ENCODE results near the gene CCL4L2. TPM values are rescaled to one million over a fixed set of nuclear protein-coding genes. Genes with fewer than 3 reads are reported as not detected.
"Not testable (repeated sequence)": the region's sequence is repeated elsewhere in the genome, so short reads cannot be mapped to it uniquely, and the experiment has no call there.

CCL4L2 gene
- total and polyA plus RNA-seq, 3 experiments from 2014 or later = 4.9 to 562 (median 519) TPM

DNA sequence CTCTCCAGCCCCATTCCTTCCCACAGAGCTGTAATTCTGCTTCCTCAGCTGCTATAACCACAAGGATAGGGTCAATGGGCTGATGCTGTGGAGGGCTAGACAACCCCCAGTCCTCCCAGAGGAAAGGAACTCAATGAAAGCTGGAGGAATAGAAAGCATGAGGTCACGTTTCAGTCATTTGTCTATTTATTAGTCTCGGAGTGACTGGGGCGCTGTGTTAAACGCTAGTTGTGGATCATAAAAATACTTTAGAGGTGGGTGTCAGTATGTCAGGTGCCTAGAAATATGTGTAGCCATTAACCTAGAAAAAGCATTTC lies 13.5 kb upstream of the CCL4L2 start:
- no peaks in the 10 kb centered on the region for H3K27me3 ChIP-seq (ENCODE audit: insufficient read depth, low read length, poor library complexity, severe bottlenecking)
- Mint-ChIP-seq H3K27ac (peak overlapping the region; percentile 83 to 98 (median 94)), H3K9me3 (no peaks in the 10 kb centered on the region), H3K27me3 (peaks cover 0 to 1% of the 10 kb centered on the region in 2 donors), H3K36me3 (peaks cover 0 to 9% (median 0%) of the 10 kb centered on the region in 3 donors), H3K4me1 (peaks cover 64 to 98% (median 95%) of the 10 kb centered on the region in 3 donors), H3K4me3 (peak overlapping the region; percentile 60 to 91 (median 81))
- peaks cover 30% of the 10 kb centered on the region for H3K4me1 ChIP-seq (ENCODE audit: insufficient read depth, low read length)
- DNase-seq = no peak
- ChIA-PET CTCF (interaction anchor here (0.6 to 1.3 kb wide), 5 partner anchors 10 to 14 kb away, joined by 3 to 5 read pairs (median 3); no protein-coding TSS in a partner anchor), POLR2A (interaction anchor here (0.6 to 6.6 kb wide), 5 partner anchors 8 to 343 kb away, joined by 3 to 130 read pairs (median 6); no protein-coding TSS in a partner anchor)
- no peak overlapping the region for H3K27ac ChIP-seq (ENCODE audit: low read depth, low read length)
- H3K36me3 ChIP-seq (ENCODE audit: insufficient read depth, low read length) = no peaks in the 10 kb centered on the region
- H3K9me3 ChIP-seq (ENCODE audit: low read length) = no peaks in the 10 kb centered on the region
- no peak overlapping the region for H3K4me3 ChIP-seq (ENCODE audit: low read length)

DNA sequence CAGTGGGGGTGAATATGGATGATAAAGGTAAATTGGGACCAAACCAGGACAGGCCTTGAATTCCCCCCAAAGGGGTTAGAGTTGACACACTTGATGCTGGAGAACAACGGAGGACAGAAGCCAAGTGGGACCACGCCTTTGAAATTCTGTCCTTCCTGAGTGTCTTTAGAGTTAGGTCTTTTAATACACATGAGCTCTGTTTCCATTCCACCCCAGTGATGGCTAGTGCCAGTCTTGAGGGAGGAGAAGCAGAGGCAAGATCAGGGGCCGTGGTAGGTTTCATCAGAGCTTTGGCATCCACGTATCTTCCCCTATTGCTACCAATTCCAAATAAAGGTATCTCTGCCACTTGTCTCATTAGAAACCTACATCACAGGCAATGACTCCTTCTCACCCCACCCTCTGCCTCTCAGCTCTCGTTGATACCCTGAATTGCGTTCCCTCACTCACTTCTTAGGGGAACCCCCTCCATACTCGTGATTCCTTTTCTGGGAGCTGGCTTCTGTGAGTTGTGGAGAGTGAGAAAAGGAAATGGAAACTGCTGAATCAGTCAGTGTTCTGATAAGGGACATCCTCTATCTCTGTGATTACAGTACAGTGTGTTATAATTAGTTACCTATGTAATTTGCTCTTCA lies 11.9 kb upstream of the CCL4L2 start:
- Mint-ChIP-seq H3K27me3 (peaks cover 0 to 3% of the 10 kb centered on the region in 2 donors), H3K36me3 (peaks cover 0 to 7% (median 0%) of the 10 kb centered on the region in 3 donors), H3K4me1 (peaks cover 69 to 98% (median 96%) of the 10 kb centered on the region in 3 donors), H3K27ac (peak overlapping the region; percentile 81 to 93 (median 89)), H3K9me3 (no peaks in the 10 kb centered on the region), H3K4me3 (peak overlapping the region; percentile 35 to 67 (median 61))
- H3K36me3 ChIP-seq (ENCODE audit: insufficient read depth, low read length) = no peaks in the 10 kb centered on the region
- ChIA-PET POLR2A (interaction anchor here (1.0 to 1.3 kb wide), 3 partner anchors 10 to 16 kb away, joined by 3 to 4 read pairs (median 3); no protein-coding TSS in a partner anchor), CTCF (no interaction called here)
- H3K27ac ChIP-seq (ENCODE audit: low read depth, low read length) = peak overlapping the region; percentile 47
- no peaks in the 10 kb centered on the region for H3K27me3 ChIP-seq (ENCODE audit: insufficient read depth, low read length, poor library complexity, severe bottlenecking)
- no peaks in the 10 kb centered on the region for H3K9me3 ChIP-seq (ENCODE audit: low read length)
- H3K4me1 ChIP-seq (ENCODE audit: insufficient read depth, low read length) = peaks cover 39% of the 10 kb centered on the region
- DNase-seq = peak in 1 of 5 donors; percentile 69
- H3K4me3 ChIP-seq (ENCODE audit: low read length) = no peak overlapping the region

DNA sequence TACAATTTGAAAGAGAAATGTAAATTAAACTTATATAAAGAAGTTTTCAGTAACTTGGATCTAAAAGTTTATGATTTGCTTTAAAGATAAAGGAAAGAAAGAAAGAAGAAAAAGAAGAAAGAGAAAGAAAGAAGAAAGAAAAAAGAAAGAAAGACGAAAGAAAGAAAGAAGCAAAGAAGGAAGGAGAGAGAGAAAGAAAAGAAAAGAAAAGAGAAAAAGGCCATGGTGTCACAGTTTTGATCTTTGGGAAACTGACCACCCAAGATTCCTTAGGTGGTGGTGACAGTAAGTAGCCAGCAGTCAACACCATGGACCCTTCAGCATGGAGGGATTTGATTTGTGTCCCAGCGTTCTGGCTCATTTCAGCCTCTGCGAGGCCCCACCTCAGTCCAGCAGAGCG lies 9.8 kb upstream of the CCL4L2 start:
- peak overlapping the region in 5 of 7 donors; percentile 0 to 65 (median 59) for H3K4me3 Mint-ChIP-seq
- not testable (repeated sequence) for H3K36me3 ChIP-seq (ENCODE audit: insufficient read depth, low read length); H3K9me3 Mint-ChIP-seq; DNase-seq; H3K27ac ChIP-seq (ENCODE audit: low read depth, low read length); H3K36me3 Mint-ChIP-seq; H3K27me3 Mint-ChIP-seq; H3K9me3 ChIP-seq (ENCODE audit: low read length); H3K27me3 ChIP-seq (ENCODE audit: insufficient read depth, low read length, poor library complexity, severe bottlenecking); H3K4me3 ChIP-seq (ENCODE audit: low read length)
- ChIA-PET CTCF (interaction anchor here (1.1 kb wide), 1 partner anchor 17 kb away, joined by 3 read pairs; no protein-coding TSS in a partner anchor), POLR2A (interaction anchor here (0.6 to 2.0 kb wide), 2 partner anchors 13 to 17 kb away, joined by 6 to 13 read pairs; no protein-coding TSS in a partner anchor)
- peak overlapping the region in 7 of 8 donors; percentile 78 to 96 (median 87) for H3K27ac Mint-ChIP-seq
- H3K4me1 ChIP-seq (ENCODE audit: insufficient read depth, low read length) = peaks cover 44% of the 10 kb centered on the region
- H3K4me1 Mint-ChIP-seq = peaks cover 64 to 94% (median 87%) of the 10 kb centered on the region in 3 donors

DNA sequence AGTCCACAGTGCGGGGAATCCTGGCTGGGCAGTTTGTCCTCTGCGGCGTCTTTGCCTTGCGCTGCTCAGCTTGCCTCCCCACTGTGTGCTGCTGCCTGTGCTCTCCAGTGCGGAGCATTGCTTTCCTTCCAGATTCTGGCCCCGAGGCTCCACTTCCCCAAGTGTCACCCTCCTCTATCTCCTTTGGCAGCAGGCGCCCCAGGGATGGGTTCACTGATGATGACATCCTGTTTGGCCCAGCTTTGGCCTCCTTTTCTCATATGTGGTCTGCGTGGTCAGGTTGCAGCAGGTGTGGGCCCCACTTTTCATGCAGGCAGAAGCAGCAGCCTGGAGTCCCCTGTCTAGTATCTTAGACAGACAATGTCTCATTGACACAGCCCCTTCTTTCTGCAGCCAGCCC lies 9.4 kb upstream of the CCL4L2 start:
- not testable (repeated sequence) for H3K9me3 Mint-ChIP-seq; H3K9me3 ChIP-seq (ENCODE audit: low read length); H3K27me3 Mint-ChIP-seq; H3K36me3 ChIP-seq (ENCODE audit: insufficient read depth, low read length); H3K27me3 ChIP-seq (ENCODE audit: insufficient read depth, low read length, poor library complexity, severe bottlenecking); H3K4me3 ChIP-seq (ENCODE audit: low read length); H3K36me3 Mint-ChIP-seq; H3K27ac ChIP-seq (ENCODE audit: low read depth, low read length)
- H3K4me1 Mint-ChIP-seq = peaks cover 64 to 94% (median 87%) of the 10 kb centered on the region in 3 donors
- peak overlapping the region; percentile 11 to 65 (median 59) for H3K4me3 Mint-ChIP-seq
- POLR2A ChIA-PET = interaction anchor here (0.6 to 2.0 kb wide), 2 partner anchors 13 to 17 kb away, joined by 6 to 13 read pairs; no protein-coding TSS in a partner anchor
- H3K4me1 ChIP-seq (ENCODE audit: insufficient read depth, low read length) = peaks cover 44% of the 10 kb centered on the region
- CTCF ChIA-PET = interaction anchor here (1.1 to 2.3 kb wide), 3 partner anchors 9 to 17 kb away, joined by 3 to 11 read pairs (median 3); no protein-coding TSS in a partner anchor
- DNase-seq = peak in 1 of 5 donors; percentile 59
- peak overlapping the region; percentile 81 to 96 (median 92) for H3K27ac Mint-ChIP-seq

DNA sequence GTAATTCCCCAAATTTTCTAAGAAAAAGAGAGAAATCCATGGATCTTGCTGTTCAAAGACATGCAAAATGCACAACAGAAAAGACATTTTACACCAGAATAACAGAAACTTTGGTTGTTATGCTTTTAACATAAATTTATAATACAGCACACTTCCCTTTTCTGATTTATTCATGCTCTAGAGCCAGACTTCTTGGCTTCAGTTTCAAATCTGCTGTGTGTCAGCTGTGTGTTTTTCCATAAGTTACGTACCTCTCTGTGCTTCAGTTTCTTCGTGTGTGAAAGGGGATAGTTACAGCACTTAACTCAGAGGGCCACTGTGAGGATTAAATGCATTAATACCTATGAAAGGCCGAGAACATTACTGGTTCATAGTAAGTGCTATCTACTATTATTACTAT lies 7.5 kb upstream of the CCL4L2 start:
- ChIA-PET POLR2A (interaction anchor here (1.4 kb wide), 1 partner anchor 11 kb away, joined by 10 read pairs; no protein-coding TSS in a partner anchor), CTCF (interaction anchor here (2.3 kb wide), 1 partner anchor 11 kb away, joined by 11 read pairs; no protein-coding TSS in a partner anchor)
- Histone ChIP-seq H3K4me1 (ENCODE audit: insufficient read depth, low read length) (peaks cover 44% of the 10 kb centered on the region), H3K4me3 (ENCODE audit: low read length) (no peak overlapping the region), H3K27me3 (ENCODE audit: insufficient read depth, low read length, poor library complexity, severe bottlenecking) (no peaks in the 10 kb centered on the region), H3K9me3 (ENCODE audit: low read length) (no peaks in the 10 kb centered on the region), H3K27ac (ENCODE audit: low read depth, low read length) (no peak overlapping the region), H3K36me3 (ENCODE audit: insufficient read depth, low read length) (no peaks in the 10 kb centered on the region)
- H3K27me3 Mint-ChIP-seq = peaks cover 0 to 3% of the 10 kb centered on the region in 2 donors
- no peak for DNase-seq
- H3K27ac Mint-ChIP-seq = peak overlapping the region; percentile 81 to 96 (median 92)
- peak overlapping the region in 6 of 7 donors; percentile 58 to 73 (median 62) for H3K4me3 Mint-ChIP-seq
- no peaks in the 10 kb centered on the region for H3K9me3 Mint-ChIP-seq
- peaks cover 60 to 87% (median 80%) of the 10 kb centered on the region in 3 donors for H3K4me1 Mint-ChIP-seq
- H3K36me3 Mint-ChIP-seq = no peaks in the 10 kb centered on the region

DNA sequence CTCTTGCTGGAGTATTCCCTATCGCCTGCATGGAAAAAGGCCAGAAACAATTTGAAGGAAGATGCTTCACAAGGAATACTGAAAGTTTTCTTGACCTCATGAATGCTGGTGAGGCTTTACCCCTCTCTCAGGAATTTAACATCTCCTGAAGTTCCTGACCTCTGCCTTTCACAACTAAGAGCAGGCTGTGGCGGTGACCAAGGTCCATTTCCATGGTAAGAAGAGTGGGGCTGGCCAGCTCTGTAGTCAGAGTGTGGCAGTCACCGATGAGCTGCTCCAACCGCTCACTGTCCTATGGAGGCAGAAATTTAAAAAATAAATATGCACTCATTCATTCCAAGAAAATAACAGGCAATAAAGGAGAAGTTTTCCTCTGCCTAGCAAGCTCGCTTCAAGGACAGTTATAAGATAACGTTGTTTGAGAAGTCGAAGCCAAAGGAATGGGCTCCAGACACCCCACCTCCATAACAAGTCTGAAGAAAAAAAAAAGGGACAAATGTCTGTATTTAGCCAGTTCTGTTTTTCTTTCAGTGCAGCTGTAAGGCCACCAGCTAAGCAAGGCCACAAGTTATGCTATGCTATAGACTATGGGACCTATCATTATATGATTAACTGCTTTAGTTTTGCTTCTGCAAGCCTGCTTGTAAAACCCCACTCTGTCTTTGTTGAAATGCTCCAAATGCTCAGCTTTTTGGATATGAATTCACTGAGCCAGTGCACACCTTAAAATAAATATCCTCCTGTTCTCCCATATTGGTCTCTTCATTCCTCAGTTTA lies 6.0 kb upstream of the CCL4L2 start:
- no peaks in the 10 kb centered on the region for H3K36me3 ChIP-seq (ENCODE audit: insufficient read depth, low read length)
- peak overlapping the region in 6 of 8 donors; percentile 37 to 84 (median 72) for H3K27ac Mint-ChIP-seq
- CTCF ChIA-PET = interaction anchor here (1.4 kb wide), 1 partner anchor 278 kb away, joined by 3 read pairs; no protein-coding TSS in a partner anchor
- H3K4me3 ChIP-seq (ENCODE audit: low read length) = no peak overlapping the region
- H3K4me1 ChIP-seq (ENCODE audit: insufficient read depth, low read length) = peaks cover 36% of the 10 kb centered on the region
- H3K27me3 ChIP-seq (ENCODE audit: insufficient read depth, low read length, poor library complexity, severe bottlenecking) = no peaks in the 10 kb centered on the region
- no peaks in the 10 kb centered on the region for H3K9me3 Mint-ChIP-seq
- H3K9me3 ChIP-seq (ENCODE audit: low read length) = no peaks in the 10 kb centered on the region
- DNase-seq = no peak
- peaks cover 48 to 78% (median 69%) of the 10 kb centered on the region in 3 donors for H3K4me1 Mint-ChIP-seq
- POLR2A ChIA-PET = interaction anchor here (1.2 kb wide), 1 partner anchor 12 kb away, joined by 3 read pairs; no protein-coding TSS in a partner anchor
- no peaks in the 10 kb centered on the region for H3K36me3 Mint-ChIP-seq
- H3K4me3 Mint-ChIP-seq = peak overlapping the region in 3 of 7 donors; percentile 4 to 51 (median 10)
- H3K27me3 Mint-ChIP-seq = peaks cover 0 to 3% of the 10 kb centered on the region in 2 donors
- no peak overlapping the region for H3K27ac ChIP-seq (ENCODE audit: low read depth, low read length)

DNA sequence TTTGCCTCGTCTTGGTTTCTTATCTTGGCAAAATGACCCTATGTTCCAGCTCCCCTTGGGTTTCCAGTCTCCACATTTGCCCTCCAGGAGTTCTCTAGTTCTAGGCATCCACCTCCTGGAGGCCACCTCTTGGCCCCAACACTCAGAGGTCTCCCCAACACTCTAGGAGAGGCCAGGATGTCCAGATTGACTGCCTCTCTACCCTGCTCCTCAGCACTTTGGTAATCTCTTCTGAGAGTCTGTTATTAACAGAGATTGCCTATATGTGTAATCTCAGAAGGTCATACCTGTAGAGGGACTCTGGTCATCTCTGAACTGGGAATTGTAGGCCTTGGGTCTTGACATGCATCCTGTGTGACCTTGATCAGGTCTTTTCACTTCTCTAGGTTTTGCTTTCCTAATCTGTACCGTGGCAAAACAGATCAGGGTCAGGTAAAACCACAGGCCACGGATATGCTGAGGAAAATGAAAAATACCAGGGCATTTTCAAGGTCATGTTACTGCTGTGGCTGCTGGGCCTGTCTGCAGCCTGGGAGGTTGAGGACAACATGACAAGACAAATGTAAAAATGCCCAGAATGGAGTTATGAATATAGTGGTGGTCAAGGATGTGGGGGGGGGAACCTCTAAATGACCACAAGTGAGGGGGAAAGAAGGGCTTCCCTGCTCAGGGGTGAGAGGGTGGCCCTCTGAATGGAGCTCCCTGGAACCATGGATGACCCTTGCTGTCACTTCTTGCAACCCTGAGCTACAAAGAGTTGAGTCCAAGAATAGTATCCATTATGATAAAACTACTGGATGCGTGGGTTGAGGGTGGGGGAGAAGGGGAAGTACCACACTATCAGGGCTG lies 5.0 kb upstream of the CCL4L2 start:
- ChIA-PET POLR2A (interaction anchor here (1.0 to 1.2 kb wide), 2 partner anchors 13 to 15 kb away, joined by 3 read pairs; no protein-coding TSS in a partner anchor), CTCF (interaction anchor here (1.0 kb wide), 1 partner anchor 20 kb away, joined by 3 read pairs; no protein-coding TSS in a partner anchor)
- Mint-ChIP-seq H3K36me3 (no peaks in the 10 kb centered on the region), H3K4me3 (peak overlapping the region in 5 of 7 donors; percentile 10 to 53 (median 52)), H3K27ac (peak overlapping the region in 7 of 8 donors; percentile 37 to 84 (median 59)), H3K4me1 (peaks cover 51 to 79% (median 69%) of the 10 kb centered on the region in 3 donors), H3K9me3 (no peaks in the 10 kb centered on the region), H3K27me3 (peaks cover 0 to 1% of the 10 kb centered on the region in 2 donors)
- Histone ChIP-seq H3K4me1 (ENCODE audit: insufficient read depth, low read length) (peaks cover 42% of the 10 kb centered on the region), H3K4me3 (ENCODE audit: low read length) (no peak overlapping the region), H3K27ac (ENCODE audit: low read depth, low read length) (no peak overlapping the region), H3K36me3 (ENCODE audit: insufficient read depth, low read length) (no peaks in the 10 kb centered on the region), H3K9me3 (ENCODE audit: low read length) (no peaks in the 10 kb centered on the region), H3K27me3 (ENCODE audit: insufficient read depth, low read length, poor library complexity, severe bottlenecking) (no peaks in the 10 kb centered on the region)
- DNase-seq = no peak
